SJSA1 (cell line): ENCODE data around the gene LYPD6. TPM values are rescaled to one million over a fixed set of nuclear protein-coding genes. Genes with fewer than 3 reads are reported as not detected.

Source experiments
- DNase-seq, 2 experiments: peaks; one replicate each; pipeline ENCODE4 v3.0.0-alpha.2; 2015 to 2020; ENCODE audit warnings: low spot score in 2 of 2, low read depth in 1 of 2
- H3K27ac ChIP-seq: fragments of 250-450 bp; sonication (Bioruptor Pico); 2 replicates; pipeline ENCODE4 v1.5.1; 2020; ENCODE audit warnings: mild to moderate bottlenecking, moderate library complexity
- H3K27me3 ChIP-seq: fragments of 250-450 bp; sonication (Bioruptor Pico); replicated peaks from 2 replicates; pipeline ENCODE4 v1.5.1; 2020; ENCODE audit warnings: mild to moderate bottlenecking, moderate library complexity
- H3K36me3 ChIP-seq: fragments of 250-450 bp; sonication (Bioruptor Pico); 2 replicates; pipeline ENCODE4 v1.5.1; 2020; ENCODE audit warnings: mild to moderate bottlenecking
- H3K4me1 ChIP-seq: fragments of 250-450 bp; sonication (Bioruptor Pico); replicated peaks from 2 replicates; pipeline ENCODE4 v1.6.1; 2021; ENCODE audit warnings: mild to moderate bottlenecking
- H3K4me3 ChIP-seq: fragments of 250-450 bp; sonication (Bioruptor Pico); 2 replicates; pipeline ENCODE4 v1.5.1; 2020; ENCODE audit warnings: mild to moderate bottlenecking
- H3K9me3 ChIP-seq: fragments of 250-450 bp; sonication (Bioruptor Pico); replicated peaks from 2 replicates; pipeline ENCODE4 v1.5.1; 2020; ENCODE audit warnings: mild to moderate bottlenecking
- total RNA-seq: library from RNA; depleted of rRNA; stranded (reverse); fragments of >200 nt; shearing (Covaris generic); gene quantifications from 2 replicates; pipeline ENCODE4 v1.2.3, GENCODE V29; 2014

The LYPD6 gene
- total RNA-seq, 1 experiment from 2014 or later = 15.0 TPM

DNA sequence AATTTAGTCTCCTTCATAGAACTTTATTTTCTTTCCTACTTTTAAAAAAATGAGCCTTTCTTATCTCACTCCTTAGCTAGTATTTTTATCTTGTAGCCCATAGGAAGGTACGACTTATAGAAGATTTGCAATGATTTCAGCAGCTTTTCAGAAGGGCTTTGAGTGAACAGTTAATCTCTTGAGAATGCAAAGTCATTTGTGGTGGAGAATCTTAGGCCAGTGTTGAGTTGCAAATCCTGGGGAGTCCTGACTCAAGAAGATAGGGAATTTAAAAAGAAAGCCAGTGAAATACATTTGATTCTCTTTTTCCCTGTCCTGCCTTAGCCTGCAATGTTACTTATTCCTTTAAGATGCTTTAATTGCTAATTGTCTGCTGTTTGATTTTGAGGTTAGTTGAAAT lies 33.6 kb downstream of the LYPD6 start:
- H3K27me3 ChIP-seq = no peaks in the 10 kb centered on the region
- no peak overlapping the region for H3K27ac ChIP-seq
- no peaks in the 10 kb centered on the region for H3K9me3 ChIP-seq
- 0 out of 2 replicates have a peak, but pooled peaks cover 3% of the 10 kb centered on the region for H3K36me3 ChIP-seq
- no peak for DNase-seq
- H3K4me1 ChIP-seq = peaks cover 21% of the 10 kb centered on the region
- H3K4me3 ChIP-seq = no peak overlapping the region

DNA sequence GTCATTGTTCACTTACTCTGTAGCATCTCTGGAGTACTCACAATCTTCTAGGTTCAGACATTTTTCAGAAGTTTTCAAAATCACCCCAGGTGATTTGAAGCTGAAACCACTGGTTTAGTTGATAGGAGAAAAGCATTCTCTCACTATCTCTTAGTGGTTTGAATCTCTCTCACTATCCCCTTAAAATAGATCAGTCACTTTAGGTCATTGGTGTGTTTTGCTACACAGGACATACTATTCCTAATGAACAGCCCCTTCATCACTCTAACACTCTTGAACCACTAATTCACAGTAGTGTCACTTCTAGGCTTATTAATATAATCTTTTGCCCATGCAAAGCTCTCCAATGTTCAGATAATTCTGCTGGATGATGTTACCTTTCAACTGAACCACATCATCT lies 34.5 kb downstream of the LYPD6 start:
- DNase-seq = no peak
- no peak overlapping the region for H3K4me3 ChIP-seq
- no peaks in the 10 kb centered on the region for H3K27me3 ChIP-seq
- H3K36me3 ChIP-seq = 0 out of 2 replicates have a peak, but pooled peaks cover 3% of the 10 kb centered on the region
- H3K27ac ChIP-seq = no peak overlapping the region
- peaks cover 20% of the 10 kb centered on the region for H3K4me1 ChIP-seq
- H3K9me3 ChIP-seq = no peaks in the 10 kb centered on the region

DNA sequence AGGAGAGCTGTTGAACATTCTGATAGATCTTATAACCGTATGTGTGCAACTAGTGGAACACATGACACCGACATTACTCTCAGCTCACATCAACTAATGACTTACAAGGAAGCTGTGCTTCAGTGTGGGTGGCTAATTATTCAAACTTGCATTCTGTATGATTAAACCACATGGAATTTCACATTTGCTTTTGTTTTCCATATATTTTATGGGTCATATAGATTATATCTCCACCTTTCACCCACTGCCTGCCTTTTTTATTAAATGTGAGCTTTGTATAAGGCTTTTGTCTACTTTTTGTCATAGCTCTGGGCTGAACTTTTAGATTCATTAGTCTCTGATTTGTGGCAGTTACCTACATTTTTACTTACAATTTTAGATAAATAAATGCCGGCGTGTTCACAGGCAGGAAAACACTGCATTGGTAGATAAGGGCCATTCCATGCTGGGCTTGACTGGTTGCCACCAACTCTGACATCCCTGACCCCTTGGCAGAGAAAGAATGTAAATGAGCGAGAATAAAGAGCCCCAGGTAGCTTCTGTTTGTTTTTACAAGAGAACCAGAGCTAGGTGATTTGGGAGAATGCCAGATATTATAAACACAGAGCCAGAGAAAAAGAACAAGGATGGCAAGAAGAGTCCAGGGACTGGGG lies 35.7 kb downstream of the LYPD6 start:
- Histone ChIP-seq H3K9me3 (no peaks in the 10 kb centered on the region), H3K27me3 (no peaks in the 10 kb centered on the region), H3K4me3 (no peak overlapping the region), H3K4me1 (peaks cover 15% of the 10 kb centered on the region), H3K27ac (no peak overlapping the region), H3K36me3 (0 out of 2 replicates have a peak, but pooled peaks cover 3% of the 10 kb centered on the region)
- peak in 1 of 2 experiments; percentile 29 for DNase-seq

DNA sequence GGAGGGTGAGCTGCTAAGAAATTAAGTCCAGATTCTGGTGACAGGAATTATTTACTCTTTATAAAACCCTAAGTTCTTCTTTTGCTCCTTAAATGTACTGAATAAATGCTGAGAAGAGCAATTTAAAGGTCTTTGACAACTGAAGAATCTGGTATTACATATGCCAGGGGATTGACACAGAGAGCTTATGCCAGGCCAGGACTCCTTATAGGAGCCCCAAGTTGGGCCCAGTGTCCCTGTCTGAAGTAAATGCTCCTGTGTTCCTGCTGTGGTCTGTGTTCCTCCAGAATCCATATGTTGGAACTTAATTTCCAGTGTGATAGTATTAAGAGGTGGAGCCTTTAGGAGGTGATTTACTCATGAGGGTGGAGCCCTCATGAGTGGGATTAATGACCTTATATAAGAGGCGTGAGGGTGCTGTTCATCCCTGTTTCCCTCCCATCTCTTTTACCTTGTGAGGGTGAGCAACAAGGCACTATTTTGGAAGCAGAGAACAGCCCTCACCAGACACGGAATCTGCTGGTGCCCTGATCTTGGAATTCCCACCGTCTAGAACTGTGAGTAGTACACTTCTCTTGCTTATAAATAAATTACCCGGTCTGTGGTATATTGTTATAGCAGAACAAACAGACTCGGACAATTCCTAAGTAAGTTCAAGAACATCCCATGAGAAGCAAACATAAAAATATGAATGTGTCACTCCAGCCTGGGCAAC lies 39.8 kb downstream of the LYPD6 start:
- no peaks in the 10 kb centered on the region for H3K9me3 ChIP-seq
- no peak for DNase-seq
- no peak overlapping the region for H3K4me3 ChIP-seq
- H3K4me1 ChIP-seq = peaks cover 15% of the 10 kb centered on the region
- 0 out of 2 replicates have a peak, but pooled peaks cover 3% of the 10 kb centered on the region for H3K36me3 ChIP-seq
- H3K27ac ChIP-seq = no peak overlapping the region
- no peaks in the 10 kb centered on the region for H3K27me3 ChIP-seq

DNA sequence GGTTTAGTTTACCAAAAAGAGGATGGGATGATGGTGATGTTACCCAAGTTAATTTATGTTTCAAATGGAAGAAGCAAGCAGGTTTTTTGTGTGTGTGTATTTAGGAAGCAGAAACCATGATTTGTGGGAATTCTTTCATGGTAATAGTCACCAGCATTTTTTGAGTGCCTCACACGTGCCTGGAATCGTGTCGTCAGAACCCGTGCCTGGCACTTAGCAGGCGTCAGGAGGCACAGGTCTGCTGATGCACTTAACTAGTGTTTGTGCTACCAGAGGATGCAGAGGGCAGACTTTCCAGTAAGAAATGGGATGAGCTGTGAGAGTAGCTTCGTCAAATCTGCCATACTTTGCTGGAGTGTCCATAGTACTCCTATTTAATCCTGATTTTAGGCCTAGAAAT lies 41.1 kb downstream of the LYPD6 start:
- no peak for DNase-seq
- H3K4me1 ChIP-seq = peaks cover 10% of the 10 kb centered on the region
- no peaks in the 10 kb centered on the region for H3K27me3 ChIP-seq
- no peak overlapping the region for H3K4me3 ChIP-seq
- H3K36me3 ChIP-seq = 0 out of 2 replicates have a peak, but pooled peaks cover 3% of the 10 kb centered on the region
- no peak overlapping the region for H3K27ac ChIP-seq
- H3K9me3 ChIP-seq = no peaks in the 10 kb centered on the region

DNA sequence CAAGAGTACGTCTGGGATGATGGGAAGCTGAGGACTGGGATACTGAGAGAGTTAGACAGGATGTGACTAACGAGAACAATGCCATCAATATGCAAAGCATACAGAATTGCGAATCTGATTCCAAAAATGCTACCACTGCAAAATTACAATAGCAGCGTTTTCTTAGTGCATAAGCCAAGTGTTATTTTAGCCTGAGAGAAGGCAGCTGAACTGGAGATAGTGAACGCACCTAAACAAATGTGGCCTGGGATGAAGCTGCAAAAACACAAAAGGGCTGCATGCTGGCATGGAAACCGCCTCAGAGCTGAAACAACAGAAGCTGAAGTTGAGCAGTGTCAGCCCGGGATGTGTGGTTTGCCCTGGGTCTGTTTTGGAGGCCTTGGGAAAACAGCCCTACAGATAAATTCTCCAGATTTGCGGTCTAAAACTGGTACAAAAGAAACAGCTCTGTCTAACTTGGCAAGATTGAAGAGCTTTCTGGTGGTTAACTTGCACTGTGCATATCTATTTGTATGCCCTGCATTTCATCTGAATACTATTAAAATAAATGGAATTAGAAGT lies 45.5 kb downstream of the LYPD6 start:
- DNase-seq = no peak
- H3K27me3 ChIP-seq = no peaks in the 10 kb centered on the region
- H3K27ac ChIP-seq = no peak overlapping the region
- 0 out of 2 replicates have a peak, but pooled peaks cover 6% of the 10 kb centered on the region for H3K4me1 ChIP-seq
- H3K36me3 ChIP-seq = no peaks in the 10 kb centered on the region; the same call in 1 of the 2 replicates
- no peak overlapping the region for H3K4me3 ChIP-seq
- H3K9me3 ChIP-seq = 0 out of 2 replicates have a peak, but pooled peaks cover 5% of the 10 kb centered on the region

DNA sequence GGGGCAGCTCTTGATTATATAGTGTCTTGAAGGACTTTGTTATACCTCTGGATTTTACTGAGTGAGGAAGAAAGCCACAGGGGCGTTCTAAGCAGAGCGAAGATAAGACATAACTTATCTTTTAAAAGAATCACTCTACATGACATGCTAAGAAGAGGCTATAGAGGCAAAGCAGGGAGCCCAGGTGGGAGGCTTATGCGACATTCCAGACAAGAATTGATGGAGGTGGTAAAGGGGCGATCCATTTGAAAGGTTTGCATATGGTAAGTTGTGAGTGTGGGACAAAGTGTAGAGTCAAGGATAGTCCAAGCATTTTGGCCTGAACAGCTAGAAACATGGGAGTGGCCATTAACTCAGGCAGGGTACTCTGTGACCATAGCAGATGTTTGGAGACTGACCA lies 49.8 kb downstream of the LYPD6 start:
- Histone ChIP-seq H3K4me3 (no peak overlapping the region), H3K27ac (no peak overlapping the region), H3K9me3 (0 out of 2 replicates have a peak, but pooled peaks cover 5% of the 10 kb centered on the region), H3K4me1 (0 out of 2 replicates have a peak, but pooled peaks cover 6% of the 10 kb centered on the region), H3K36me3 (no peaks in the 10 kb centered on the region; the same call in 1 of the 2 replicates), H3K27me3 (no peaks in the 10 kb centered on the region)
- DNase-seq = no peak

DNA sequence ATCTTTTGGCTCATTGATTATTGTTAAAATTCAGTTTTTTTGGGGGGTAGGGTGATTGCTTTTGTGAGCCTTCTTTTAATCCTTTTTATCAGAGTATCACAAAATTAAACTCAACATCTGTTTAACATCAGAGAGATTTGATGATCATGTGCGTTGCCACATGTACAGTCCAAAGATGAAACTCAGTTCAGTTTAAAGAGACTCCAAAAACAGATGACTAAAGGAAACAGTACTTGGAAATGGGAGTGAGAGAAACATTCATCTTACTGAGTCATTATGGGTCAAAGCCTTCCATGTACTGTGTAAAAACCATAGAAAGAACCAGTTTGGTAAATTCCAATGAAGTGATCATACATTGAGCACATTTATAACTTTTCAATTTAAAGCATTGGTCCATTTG lies 53.0 kb downstream of the LYPD6 start:
- Histone ChIP-seq H3K4me3 (no peak overlapping the region), H3K36me3 (no peaks in the 10 kb centered on the region; the same call in 1 of the 2 replicates), H3K27ac (no peak overlapping the region)

DNA sequence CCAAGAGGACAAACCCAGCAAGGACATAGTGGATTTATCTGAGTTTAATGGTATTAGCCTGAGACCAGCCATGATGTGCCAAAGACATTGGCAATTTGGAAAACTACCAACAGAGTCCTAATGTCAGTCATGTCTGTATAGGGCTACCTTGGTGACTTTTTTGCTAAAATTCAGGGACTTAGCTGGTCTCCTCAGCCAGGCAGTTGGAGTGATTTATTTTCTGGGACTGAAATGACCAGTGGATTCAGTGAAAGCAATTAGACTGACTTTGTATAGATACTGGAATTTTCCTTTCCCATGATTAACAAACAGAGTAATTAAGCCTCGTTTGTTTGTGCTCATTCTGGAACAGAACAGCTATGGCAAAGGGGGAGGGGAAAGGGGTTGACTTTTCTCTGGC lies 55.0 kb downstream of the LYPD6 start:
- H3K4me3 ChIP-seq = no peak overlapping the region
- H3K4me1 ChIP-seq = no peaks in the 10 kb centered on the region
- H3K36me3 ChIP-seq = no peaks in the 10 kb centered on the region; the same call in 1 of the 2 replicates
- DNase-seq = no peak
- no peaks in the 10 kb centered on the region for H3K9me3 ChIP-seq
- no peak overlapping the region for H3K27ac ChIP-seq
- H3K27me3 ChIP-seq = no peaks in the 10 kb centered on the region

More for the DNA sequence above, 53.0 kb downstream of the LYPD6 start:
- no peaks in the 10 kb centered on the region for H3K4me1 ChIP-seq
- no peak for DNase-seq
- no peaks in the 10 kb centered on the region for H3K27me3 ChIP-seq
- 0 out of 2 replicates have a peak, but pooled peaks cover 5% of the 10 kb centered on the region for H3K9me3 ChIP-seq

DNA sequence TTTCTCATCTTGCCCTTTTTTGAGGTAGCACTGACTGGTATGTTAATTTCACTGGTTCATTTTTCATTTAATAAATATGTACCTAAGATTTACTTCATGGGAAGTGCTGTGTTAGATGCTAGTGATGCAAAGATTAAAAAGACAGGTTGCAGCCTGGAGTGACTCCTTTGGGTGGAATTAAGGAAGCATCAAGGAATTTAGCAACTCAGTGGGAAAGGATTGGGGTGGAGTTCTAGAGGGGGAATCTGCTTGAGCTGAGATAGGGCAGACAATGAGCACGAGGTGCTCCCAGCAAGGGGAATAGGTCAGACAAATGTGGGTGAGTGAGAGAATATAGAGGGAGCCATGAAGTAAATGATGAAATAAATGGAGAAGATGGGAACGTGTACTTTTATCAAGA lies 57.0 kb downstream of the LYPD6 start:
- Histone ChIP-seq H3K4me1 (no peaks in the 10 kb centered on the region), H3K9me3 (no peaks in the 10 kb centered on the region), H3K27me3 (no peaks in the 10 kb centered on the region), H3K27ac (no peak overlapping the region), H3K4me3 (no peak overlapping the region), H3K36me3 (no peaks in the 10 kb centered on the region)
- DNase-seq = no peak

DNA sequence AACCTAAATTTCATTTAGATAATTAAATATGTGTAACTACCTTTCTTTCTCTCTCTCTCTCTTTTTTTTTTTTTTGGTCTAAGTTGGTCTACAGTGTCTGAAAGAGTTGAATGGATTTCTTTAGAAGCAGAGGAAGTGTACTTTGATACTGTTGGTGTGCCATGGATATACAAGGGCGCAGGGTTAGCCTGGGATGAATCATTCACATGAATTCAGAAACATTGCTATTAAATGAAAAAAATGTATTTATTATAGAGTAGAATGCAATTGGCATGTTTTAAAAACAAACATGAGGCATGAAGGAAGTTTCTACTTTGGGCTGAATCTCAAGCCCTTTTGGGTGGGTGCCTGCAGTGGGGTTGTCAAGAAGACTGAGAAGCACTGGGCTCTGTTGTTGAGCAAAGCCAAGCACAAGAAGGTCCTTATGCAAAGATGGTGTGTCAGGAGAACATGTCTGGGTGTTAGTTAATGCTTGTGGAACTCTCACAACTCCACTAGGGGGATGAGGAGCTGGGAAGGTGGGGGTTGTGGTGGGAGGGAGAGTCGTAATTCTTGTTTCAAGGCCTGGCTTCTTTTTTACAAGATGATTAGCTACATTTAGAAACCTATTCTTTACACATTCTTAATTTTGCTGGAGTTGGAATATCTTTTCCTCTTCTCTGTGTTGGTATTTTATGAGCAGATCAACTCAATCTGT lies 57.9 kb downstream of the LYPD6 start:
- Histone ChIP-seq H3K36me3 (no peaks in the 10 kb centered on the region), H3K9me3 (no peaks in the 10 kb centered on the region), H3K27ac (no peak overlapping the region), H3K27me3 (no peaks in the 10 kb centered on the region), H3K4me1 (no peaks in the 10 kb centered on the region), H3K4me3 (no peak overlapping the region)
- no peak for DNase-seq

DNA sequence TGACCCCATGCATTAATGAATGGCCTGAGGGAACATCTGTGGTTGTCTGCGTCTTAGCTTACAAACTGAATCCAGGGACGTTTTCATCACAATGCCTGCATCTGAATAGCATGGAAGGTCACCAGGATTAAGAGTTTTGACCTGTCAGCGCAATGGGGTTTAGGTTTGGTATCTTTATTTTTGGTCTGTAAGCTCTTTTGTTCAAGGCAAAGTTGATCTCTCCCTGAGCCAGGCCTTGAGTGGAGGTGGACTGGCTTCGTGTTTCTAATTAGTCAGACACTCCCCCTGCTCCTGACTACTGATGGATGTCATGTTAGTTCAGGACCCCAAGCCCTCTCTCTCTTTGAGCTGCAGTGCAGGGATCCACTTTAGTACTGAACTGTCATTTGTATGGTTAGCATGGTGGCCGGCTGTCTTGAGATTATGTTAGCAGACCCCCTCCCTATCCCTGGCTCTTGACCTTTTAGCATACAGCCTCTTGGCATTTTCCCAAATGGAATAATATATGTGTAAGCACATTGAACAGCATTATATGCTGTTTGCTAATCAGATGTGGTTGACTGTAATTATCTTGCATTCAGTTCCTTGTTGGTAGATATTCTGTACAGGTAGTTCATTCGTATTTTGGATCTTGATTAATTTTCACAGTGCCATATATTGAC lies 59.2 kb downstream of the LYPD6 start:
- no peaks in the 10 kb centered on the region for H3K27me3 ChIP-seq

DNA sequence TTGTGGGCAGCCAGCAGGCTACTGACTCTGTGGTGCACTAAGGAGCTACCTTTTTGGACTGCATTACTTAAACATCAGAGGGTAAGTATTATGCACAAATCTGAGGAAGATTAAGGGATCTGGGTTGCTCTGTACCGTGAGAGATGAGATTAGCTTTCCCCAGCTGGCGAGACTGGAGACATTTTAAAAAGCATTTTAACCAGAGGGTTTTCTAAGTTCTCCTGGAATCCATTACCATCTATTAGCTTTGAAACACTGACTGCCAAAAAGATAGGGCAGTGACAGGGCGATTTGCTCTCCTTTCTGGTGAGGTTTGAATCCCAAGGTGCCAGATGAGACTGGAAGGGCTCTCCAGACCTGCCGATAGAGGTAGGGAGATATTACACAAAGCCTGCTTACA lies 63.2 kb downstream of the LYPD6 start:
- H3K36me3 ChIP-seq = no peaks in the 10 kb centered on the region
- no peaks in the 10 kb centered on the region for H3K4me1 ChIP-seq
- no peak for DNase-seq
- H3K9me3 ChIP-seq = no peaks in the 10 kb centered on the region; the same call in 1 of the 2 replicates
- no peak overlapping the region for H3K4me3 ChIP-seq
- H3K27ac ChIP-seq = no peak overlapping the region
- H3K27me3 ChIP-seq = no peaks in the 10 kb centered on the region

More for the DNA sequence above, 59.2 kb downstream of the LYPD6 start:
- H3K27ac ChIP-seq = no peak overlapping the region
- no peaks in the 10 kb centered on the region for H3K36me3 ChIP-seq
- H3K4me1 ChIP-seq = no peaks in the 10 kb centered on the region
- no peaks in the 10 kb centered on the region; the same call in 1 of the 2 replicates for H3K9me3 ChIP-seq
- DNase-seq = no peak
- no peak overlapping the region for H3K4me3 ChIP-seq
